Sciatic nerve (tissue), 2 donors: ENCODE results near the gene OMP. TPM values are rescaled to one million over a fixed set of nuclear protein-coding genes. Genes with fewer than 3 reads are reported as not detected.

ENCODE experiments used
- ATAC-seq: fragments of 200-7000 bp; cut with Tn5 transposase; one replicate; pipeline ENCODE4 v1.9.1; 2020; ENCODE audit warnings: mild to moderate bottlenecking, moderate library complexity
- DNase-seq: peaks from one replicate; pipeline ENCODE4 v3.0.0-alpha.2; 2020; ENCODE audit warnings: low spot score
- intact Hi-C: fragments of 100-400 bp; cut with DNase I; formaldehyde crosslinking; loops from one replicate; pipeline ENCODE4 v1.14.2; 2022
- total RNA-seq: library from RNA; stranded (reverse); fragmentation: NEBNext Ultra II Directional; extraction: Animal tissue kit (Norgen Biotek cat#: 25700); gene quantifications from one replicate; pipeline ENCODE4 v1.2.1, GENCODE V29; 2021
- donor health status: DM: no; HTN: no; CAD: no.
- donor health status: DM: no; HTN: no; CAD: no.

OMP gene
- total RNA-seq, 1 donor from 2014 or later = 2.8 TPM

DNA sequence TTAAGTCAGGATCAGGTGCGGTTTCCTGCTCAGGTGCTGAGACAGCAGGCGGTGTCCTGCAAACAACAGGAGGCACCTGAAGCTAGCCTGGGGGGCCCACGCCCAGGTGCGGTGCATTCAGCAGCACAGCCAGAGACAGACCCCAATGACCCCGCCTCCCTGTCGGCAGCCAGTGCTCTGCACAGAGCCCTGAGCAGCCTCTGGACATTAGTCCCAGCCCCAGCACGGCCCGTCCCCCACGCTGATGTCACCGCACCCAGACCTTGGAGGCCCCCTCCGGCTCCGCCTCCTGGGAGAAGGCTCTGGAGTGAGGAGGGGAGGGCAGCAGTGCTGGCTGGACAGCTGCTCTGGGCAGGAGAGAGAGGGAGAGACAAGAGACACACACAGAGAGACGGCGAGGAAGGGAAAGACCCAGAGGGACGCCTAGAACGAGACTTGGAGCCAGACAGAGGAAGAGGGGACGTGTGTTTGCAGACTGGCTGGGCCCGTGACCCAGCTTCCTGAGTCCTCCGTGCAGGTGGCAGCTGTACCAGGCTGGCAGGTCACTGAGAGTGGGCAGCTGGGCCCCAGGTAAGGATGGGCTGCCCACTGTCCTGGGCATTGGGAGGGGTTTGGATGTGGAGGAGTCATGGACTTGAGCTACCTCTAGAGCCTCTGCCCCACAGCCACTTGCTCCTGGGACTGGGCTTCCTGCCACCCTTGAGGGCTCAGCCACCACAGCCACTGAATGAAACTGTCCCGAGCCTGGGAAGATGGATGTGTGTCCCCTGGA is 25.5 kb downstream of the OMP start, which contains the start of gene MYO7A:
MYO7A (plus strand) TSS at position 327 of the 772 bp plus-strand sequence. CDS start 2,389 bp downstream, outside the sequence.
- DNase-seq (peak; percentile 74), ATAC-seq (peak; percentile 61)
- intact Hi-C loops = loop anchor here (5.0 to 10.0 kb wide), 2 partner anchors 59 to 427 kb away; no protein-coding TSS in a partner anchor

DNA sequence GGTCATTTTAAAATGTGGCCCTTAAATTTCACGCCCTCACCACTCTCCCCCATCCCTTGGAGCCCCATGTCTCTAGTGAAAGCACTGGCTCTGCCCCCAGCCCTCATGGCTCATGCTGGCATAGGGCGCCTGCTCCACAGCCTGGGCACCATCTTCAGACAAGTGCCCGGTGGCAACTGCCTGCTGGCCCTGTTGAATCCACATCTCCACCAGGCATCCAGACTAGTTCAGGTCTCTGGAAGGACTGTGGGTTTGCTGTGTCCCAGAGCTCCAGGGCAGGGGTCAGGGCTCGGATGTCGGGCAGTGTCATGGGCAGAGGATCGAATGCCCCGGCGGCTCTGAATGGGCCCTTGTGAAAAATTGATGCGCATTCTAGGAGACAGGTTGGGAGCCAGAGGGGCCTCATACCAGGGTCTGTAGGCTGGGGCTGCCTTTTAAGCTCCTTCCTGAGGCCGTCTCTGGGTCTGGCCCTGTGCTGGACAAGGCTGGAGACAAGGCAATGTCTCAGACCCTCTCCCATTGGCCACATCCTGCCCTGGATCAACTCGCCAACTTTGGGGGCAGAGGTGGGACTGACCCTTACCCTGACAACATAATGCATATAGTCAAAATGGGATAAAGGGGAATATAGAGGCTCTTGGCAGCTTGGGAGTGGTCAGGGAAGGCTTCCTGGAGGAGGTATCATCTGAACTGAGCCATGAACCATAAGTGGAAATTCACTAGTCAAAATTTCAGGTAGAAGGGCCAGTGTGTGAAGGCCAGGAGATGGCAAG is 26.6 kb downstream of the OMP start:
- no peak for ATAC-seq
- DNase-seq = no peak
- intact Hi-C loops = loop anchor here (5.0 to 10.0 kb wide), 2 partner anchors 58 to 426 kb away; no protein-coding TSS in a partner anchor

DNA sequence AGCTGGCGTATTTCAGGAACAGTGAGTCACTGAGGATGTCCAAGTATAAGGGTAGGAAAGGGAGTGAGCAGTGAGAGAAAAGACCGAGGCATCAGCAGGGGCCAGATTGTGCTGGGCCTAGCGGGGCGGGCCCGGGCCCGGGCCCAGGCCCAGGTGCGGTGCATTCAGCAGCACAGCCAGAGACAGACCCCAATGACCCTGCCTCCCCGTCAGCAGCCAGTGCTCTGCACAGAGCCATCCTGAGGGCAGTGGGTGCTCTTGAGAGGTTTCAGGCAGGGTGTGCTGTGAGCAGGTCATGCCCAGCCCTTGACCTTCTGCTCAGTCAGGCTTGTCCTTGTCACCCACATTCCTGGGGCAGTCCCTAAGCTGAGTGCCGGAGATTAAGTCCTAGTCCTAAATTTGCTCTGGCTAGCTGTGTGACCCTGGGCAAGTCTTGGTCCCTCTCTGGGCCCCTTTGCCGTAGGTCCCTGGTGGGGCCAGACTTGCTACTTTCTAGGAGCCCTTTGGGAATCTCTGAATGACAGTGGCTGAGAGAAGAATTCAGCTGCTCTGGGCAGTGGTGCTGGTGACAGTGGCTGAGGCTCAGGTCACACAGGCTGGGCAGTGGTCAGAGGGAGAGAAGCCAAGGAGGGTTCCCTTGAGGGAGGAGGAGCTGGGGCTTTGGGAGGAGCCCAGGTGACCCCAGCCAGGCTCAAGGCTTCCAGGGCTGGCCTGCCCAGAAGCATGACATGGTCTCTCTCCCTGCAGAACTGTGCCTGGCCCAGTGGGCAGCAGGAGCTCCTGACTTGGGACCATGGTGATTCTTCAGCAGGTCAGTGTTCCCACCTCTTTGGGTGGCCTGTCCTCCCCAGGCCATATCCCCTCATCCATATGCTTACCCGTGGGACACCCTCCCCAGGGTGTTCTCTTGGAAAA is 27.5 kb downstream of the OMP start:
- no peak for DNase-seq
- ATAC-seq = no peak
- intact Hi-C loops = loop anchor here (5.0 to 10.0 kb wide), 2 partner anchors 57 to 425 kb away; no protein-coding TSS in a partner anchor

DNA sequence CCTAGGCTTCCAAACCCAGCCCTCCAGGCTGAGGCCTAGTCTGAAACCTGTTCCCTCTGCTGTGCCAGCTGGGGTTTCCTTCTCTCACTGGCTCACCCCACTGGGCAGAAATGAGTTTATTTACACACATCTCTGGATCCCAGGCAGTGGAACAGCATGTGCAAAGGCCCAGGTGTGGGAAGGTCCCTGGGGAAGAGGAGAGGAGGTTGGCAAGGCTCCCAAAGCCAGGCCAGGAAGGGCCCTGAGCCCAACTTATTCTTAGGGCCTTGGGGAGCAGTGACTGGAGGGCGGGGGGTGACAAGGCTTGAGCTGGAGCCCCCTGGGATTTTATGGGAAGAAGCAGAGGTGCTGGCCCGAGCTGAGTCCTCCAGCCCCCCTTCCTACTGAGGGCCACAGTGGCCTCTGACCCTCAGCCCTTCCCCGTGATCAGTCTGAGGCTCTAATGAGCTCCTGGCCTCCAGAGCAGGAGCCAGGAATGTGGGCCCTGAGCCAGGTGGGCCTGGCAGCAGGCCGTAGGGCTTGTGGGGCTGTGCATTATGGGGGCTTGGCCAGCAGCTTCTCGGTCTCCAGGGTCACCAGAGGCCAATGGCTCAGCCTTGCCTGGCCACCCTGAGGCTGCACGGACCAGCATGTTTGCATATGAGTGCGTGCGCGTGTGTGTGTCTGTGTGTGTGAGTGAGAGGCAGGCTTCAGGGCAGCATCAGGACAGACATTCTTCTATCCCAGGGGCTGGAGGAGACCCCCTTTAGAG is 28.3 kb downstream of the OMP start:
- intact Hi-C loops = no loop called here
- ATAC-seq = peak; percentile 75
- DNase-seq = peak; percentile 73

DNA sequence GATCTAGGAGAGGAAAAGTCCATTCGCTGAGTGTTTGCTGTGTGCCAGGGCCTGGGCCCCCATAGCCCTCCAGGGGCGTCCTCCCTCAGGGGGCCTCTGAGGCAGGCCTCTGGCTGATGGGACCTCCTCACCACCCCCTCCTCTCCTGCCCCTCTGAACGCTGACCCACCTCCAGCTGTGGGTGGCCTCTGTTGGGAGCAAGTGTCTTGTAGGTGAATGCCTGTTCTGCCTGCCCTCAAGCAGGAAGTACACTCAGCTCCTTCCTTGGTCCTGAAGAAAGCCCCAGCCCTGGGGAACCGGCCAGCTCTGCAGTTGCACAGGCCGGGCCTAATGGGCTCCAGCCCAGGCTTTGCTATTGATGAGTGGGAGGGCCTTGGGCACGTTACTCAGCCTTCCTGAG is 28.9 kb downstream of the OMP start:
- no peak for DNase-seq
- intact Hi-C loops = no loop called here
- ATAC-seq = no peak

DNA sequence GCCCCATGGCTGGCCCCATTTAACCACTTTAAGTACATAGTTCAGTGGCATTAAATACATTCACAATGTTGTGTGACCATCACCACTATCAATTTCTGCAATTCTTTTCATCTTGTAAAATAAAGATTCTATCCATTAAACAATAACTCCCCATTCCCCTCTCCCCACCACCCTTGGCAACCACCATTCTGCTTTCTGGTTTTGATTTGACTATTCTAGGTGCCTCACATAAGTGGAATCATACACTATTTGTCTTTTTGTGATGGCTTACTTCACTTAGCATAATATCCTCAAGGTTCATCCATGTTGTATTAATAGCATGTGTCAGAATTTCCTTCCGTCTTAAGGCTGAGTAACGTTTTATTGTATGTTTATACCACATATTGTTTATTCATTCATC is 32.4 kb downstream of the OMP start:
- intact Hi-C loops = no loop called here
- DNase-seq (no peak), ATAC-seq (no peak)

DNA sequence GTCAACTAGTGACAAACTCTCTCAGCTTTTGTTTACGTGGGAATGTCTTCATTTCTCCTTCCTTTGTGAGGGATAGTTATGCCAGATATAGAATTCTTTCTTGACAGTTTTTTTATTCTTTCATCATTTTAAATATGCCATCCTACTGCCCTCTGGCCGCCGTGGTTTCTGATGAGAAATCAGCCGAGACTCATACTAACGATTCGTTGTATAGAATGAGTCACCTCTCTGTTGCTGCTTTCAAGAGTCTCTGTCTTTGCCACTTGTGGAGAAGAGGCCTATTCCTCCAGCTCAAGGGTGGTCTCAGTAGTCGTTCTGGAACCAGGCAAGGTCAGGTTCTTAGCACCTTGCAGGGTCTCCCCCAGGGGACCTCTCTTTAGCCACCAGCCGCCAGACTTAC is 33.4 kb downstream of the OMP start:
- DNase-seq = no peak
- intact Hi-C loops = no loop called here
- no peak for ATAC-seq

DNA sequence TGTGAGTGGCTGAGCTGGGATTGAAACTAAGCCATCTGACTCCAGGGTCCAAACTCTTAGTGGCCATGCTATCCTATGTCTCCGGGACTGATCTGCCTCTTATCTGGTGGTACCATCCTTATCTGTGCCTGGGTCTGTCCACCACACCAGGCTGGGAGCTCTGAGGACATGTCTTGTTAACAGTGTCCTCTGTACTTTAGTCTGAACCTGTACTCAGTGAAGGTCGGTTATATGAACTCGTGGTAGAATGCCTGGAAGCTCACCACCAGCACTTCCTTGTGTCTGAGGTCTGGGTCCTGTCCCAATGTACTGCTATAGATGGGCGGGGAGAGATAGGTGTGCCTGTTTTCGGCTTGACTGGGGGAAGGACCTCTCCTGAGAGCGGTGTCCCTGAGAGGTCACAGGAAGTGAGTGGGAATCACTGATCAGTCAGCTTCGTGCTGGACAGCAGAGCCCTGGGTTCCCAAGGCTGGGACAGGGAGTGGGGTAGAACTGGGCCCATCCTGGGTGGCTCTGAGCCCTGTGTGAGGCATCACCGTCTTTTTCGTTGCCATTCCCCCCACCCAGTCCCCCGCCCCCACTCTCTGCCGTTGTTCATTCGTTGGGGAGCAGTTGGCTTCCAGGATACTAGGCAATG is 34.3 kb downstream of the OMP start:
- intact Hi-C loops = no loop called here
- no peak for DNase-seq
- ATAC-seq = no peak

DNA sequence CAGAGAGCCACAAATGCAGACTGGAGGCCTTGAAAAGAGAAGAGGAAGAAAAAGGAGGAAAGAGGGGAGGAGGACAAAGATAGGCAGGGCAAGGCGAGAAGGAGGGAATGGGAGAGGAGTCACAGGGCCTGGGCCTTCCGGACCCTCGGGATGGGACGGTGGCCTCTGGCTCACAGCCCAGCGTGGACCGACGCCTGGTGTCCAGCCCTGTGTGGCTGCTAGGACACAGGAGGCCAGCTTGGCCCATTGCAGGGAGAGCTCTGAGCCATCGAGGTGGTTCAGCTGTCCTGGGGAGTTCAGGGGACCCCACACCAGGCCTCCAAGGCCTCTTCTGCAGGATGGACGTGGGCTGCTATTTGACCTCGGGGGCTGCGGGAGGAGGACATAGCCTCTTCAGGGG is 34.8 kb downstream of the OMP start:
- DNase-seq = no peak
- no peak for ATAC-seq
- intact Hi-C loops = no loop called here

DNA sequence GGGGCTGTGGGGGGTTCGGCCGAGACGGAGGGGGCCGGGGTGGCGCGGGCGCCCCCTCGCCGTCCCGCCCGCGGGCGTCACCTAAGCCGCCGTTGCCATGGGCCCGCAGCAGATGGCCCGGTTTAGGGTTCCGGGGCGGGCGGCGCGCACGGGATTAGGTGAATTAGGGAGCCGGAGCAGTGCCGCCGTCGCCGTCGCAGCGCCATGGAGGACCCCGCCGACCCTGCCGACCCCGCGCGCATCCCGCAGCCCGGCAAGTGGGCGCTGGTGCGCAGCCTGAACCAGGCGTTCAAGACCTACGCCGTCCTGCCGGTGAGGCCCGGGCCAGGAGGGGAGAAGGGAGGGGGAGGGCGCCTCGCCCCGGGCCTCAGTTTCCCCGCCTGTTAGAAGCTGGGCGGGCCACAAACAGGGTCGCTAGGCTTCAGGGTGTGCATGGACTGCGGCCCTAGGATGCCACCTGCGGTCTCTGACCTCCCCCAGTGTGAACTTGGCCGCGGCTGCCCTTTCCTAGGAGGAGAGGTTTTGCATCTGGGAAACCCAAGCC is 35.5 kb downstream of the OMP start:
- no peak for ATAC-seq
- intact Hi-C loops = no loop called here
- DNase-seq = no peak

DNA sequence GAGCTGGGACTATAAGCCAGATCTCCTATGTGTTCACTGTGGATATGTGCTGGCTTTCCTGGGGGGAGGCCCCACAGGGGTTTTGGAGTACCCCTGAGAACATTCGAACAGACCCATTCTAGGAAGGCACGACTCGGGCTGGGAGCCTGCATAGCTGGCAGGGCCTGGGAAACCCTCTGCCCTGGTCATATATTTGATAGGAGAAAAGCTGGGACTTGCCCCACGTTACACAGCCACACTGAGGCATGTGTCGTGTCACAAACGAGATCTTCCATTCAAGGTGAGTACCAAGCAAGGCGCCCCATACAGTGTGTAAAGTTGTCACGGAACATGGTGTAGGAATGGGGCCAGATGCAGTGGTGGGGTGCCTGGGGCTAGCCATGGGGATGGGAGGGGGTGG is 36.6 kb downstream of the OMP start:
- intact Hi-C loops = no loop called here
- no peak for DNase-seq
- ATAC-seq = no peak

DNA sequence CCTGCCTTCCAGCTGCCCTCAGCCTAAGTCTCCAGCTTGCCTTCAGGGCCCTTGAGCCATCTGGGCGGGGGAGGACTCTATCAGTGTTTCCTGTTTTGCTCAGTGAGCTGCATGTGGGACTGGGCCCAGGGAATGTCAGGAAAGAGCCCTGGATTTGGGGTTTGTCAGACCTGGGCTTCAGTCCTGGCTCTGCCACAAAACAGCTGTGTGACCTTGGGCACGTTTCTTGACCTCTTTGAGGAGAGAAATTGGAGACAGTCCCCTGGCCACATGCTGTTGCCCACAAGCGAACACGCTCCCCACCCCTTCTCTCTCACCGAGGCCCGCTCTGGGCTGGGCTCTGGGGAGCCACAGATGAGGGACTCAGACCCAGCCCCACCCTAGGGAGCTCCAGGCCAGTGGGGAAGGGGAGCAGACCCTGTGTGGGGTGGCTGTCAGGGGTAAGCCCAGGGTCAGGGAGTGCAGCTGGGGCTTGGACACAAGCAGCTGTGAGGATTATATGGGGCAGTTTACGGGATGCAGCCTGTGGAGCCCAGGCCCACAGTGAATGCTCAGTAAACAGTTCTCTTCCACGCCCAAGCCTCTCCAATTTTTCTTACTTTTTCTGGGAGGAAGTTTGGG is 37.7 kb downstream of the OMP start:
- DNase-seq (no peak), ATAC-seq (peak; percentile 83)
- intact Hi-C loops = no loop called here

DNA sequence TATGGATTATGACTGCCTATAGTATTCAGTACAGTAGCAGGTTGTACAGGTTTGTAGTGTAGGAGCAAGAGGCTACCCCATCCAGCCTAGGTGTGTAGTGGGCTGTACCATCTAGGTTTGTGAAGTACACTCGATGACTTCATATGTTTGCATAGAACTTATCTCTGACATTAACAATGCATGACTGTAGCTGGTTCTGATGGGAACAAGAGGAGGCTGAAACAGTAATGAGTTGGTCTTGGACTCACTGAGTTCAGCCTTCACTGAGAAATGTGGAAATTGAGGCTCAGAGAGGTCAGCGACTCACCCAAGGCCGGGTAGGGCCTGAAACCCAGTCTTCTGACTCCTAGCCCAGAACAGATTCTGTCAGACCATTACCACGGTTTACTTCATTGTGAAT is 38.4 kb downstream of the OMP start:
- intact Hi-C loops = no loop called here
- DNase-seq (no peak), ATAC-seq (no peak)

DNA sequence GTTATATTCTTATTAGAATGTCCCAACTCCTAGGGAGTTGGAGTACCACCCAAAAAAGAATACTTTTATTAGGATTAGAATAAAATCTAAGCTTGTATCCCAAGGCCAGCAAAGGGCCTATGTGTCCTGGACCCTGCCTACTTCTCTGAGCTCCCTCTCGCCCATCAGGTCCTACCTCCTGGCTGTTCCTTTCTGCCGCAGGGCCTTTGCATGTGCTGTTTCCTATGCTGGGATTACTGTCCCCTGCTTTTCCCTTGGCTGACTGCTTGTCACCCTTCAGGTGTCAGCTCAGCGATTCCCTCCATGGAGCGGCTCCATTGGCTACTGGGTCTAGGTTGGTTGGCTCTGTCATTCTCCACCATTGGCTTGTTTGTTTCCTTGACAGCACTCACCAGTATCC is 38.8 kb downstream of the OMP start:
- no peak for ATAC-seq
- intact Hi-C loops = no loop called here
- no peak for DNase-seq

DNA sequence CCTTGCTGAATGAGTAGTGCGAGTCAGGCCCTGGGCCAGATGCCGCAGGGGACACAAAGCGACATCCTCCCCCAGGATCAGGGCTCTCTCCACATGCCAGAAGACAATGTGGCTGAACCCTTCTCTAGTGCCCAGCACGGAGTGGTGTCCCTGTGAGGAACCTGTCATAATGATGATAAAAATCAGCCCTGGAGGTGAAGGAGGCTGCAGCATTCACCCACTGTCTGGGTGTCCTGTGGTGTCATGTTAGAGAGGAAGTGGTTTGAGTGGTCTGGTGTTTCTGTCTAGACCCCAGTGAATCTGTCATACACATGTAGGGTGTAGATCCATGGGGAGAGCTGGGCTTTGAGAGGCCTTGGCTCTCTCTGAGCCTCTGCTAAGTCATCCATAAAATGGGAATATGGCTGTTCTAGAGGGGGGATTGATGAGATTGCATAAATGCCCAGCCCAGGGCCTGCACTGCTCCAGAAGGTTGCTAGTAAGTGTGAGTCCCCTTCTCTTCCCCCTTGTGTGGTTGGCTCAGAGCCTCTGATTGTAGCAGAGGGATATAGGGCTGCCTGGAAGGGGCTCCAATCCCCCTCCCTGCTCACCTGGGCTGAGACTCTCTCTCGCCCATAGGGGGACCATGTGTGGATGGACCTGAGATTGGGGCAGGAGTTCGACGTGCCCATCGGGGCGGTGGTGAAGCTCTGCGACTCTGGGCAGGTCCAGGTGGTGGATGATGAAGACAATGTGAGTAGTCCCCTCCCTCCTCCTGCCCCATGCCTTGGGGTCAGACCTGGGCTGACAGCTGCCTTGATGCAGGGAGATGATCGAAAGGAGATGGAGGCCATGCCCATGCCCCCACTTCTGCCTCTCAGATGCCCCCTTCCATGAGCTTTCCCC is 39.7 kb downstream of the OMP start:
- DNase-seq (no peak), ATAC-seq (no peak)
- intact Hi-C loops = no loop called here

DNA sequence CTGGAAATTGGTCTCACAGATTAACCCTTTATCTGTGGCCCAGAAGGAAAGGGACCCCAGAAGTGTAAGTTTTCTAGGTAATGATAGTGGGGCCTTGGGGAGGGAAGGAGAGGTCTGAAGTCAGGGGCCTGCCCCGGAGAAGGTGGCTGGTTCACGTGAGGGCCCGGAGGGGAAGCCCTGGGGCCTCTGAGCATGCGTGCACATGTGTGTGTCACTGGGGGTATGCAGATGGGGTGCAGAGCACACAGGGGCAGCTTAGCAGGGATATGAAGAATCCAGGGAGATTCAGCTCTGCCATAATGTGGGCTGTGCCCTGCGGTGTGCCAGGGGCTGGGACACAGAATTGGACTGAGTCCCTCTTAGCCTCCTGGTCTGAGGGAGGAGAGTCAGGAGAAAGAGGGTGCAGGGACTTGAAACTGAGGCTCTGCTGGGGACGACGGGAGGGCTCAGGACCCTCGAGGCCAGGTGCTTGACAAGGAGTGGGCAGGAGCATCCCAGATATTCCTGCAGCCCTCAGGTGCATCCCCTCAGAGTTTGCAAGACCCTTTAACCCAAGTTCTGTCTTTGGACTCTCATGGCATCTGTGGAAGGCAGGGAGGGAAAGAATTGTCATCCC is 40.9 kb downstream of the OMP start:
- ATAC-seq = no peak
- intact Hi-C loops = no loop called here

More for the DNA sequence above, 40.9 kb downstream of the OMP start:
- DNase-seq = no peak
